Right cardiac atrium (tissue), 5 donors: ENCODE data around the gene STK39. TPM values are rescaled to one million over a fixed set of nuclear protein-coding genes. Genes with fewer than 3 reads are reported as not detected.
A peak's percentile ranks its signal among the peaks of the same experiment; 100 is the strongest.

Experiments
- ATAC-seq, 2 donors: fragments of 200-7000 bp; cut with Tn5 transposase; one replicate each; pipeline versions ENCODE4 v1.8.0 to v1.9.1; 2020; ENCODE audit warnings: moderate library complexity in 2 of 2, mild to moderate bottlenecking in 1 of 2
- DNase-seq, 3 donors: peaks; one replicate each; pipeline ENCODE4 v3.0.0-alpha.2; 2020
- H3K27ac ChIP-seq: one replicate; pipeline ENCODE4 v1.5.1; 2013; ENCODE audit warnings: mild to moderate bottlenecking, low read length, control low read depth, moderate library complexity
- H3K27me3 ChIP-seq: one replicate; pipeline ENCODE4 v1.6.1; 2013; ENCODE audit not compliant: control insufficient read depth, insufficient read depth
- H3K4me1 ChIP-seq: one replicate; pipeline ENCODE4 v1.6.1; 2013; ENCODE audit warnings: low read length; ENCODE audit not compliant: control insufficient read depth, insufficient read depth
- H3K4me3 ChIP-seq: one replicate; pipeline ENCODE4 v1.5.1; 2013; ENCODE audit warnings: low read length, control low read depth
- H3K9me3 ChIP-seq: one replicate; pipeline ENCODE4 v1.6.1; 2013; ENCODE audit warnings: low read length; ENCODE audit not compliant: control insufficient read depth
- WGBS: extraction: QIAGEN DNeasy Blood & Tissue Kit; methylation state at CpG from one replicate; pipeline ENCODE4 v1.1.7; 2013; 5-methylcytosine and 5-hydroxymethylcytosine counted together
- intact Hi-C, 4 donors: fragments of 100-400 bp; cut with DNase I; formaldehyde crosslinking; loops; one replicate each; pipeline versions ENCODE4 v1.11.0 to v1.14.0; 2022 to 2023
- polyA plus RNA-seq: library from polyadenylated mRNA; stranded (reverse); fragments of 200-250 nt; gene quantifications from one replicate; pipeline ENCODE4 v1.2.3, GENCODE V29; 2013
- total RNA-seq, 4 donors: library from RNA; stranded (reverse); fragmentation: NEBNext Ultra II Directional; extraction: Animal tissue kit (Norgen Biotek cat#: 25700); gene quantifications; one replicate each; pipeline ENCODE4 v1.2.1, GENCODE V29; 2021
- donor health status: healthy with polysubstance abuse.
- donor health status: DM: no; HTN: yes; CAD: no.
- donor health status: DM: no; HTN: no; CAD: no.
- donor health status: DM: no; HTN: yes; CAD: no; lungs with severe emphysema.
- donor health status: DM: yes; HTN: yes; CAD: no.

The STK39 gene
- total and polyA plus RNA-seq, 5 donors = 9.0 to 10.5 (median 10.2) TPM

DNA sequence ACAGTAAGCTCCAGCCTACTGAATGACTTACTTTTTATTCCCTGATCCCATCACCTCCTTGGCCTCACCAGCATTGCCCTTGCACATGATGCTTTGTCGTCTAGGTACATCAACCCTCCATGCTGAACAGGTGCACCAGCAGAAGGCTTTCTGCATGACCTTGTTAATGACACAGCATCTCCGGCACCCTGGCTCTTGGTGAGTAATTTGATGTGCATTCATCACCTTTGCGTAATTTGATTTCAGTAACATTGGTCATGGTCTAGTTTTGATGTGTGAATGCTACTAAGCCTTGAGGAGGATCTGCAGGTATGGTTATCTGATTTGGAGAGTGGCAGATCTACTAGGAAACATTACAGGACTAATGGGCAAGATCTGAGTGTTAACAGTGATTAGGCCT, 103.6 kb downstream of the STK39 start:
- Histone ChIP-seq H3K4me1 (peaks cover 7% of the 10 kb centered on the region), H3K27ac (no peak overlapping the region), H3K27me3 (no peaks in the 10 kb centered on the region), H3K9me3 (no peaks in the 10 kb centered on the region), H3K4me3 (no peak overlapping the region)
- WGBS = 99% methylated on average over 3 of the region's 3 CpGs
- intact Hi-C loops = loop anchor here in 1 of 4 donors (10.0 kb wide), 1 partner anchor 101 kb away; the partner anchor contains the start of gene STK39
- ATAC-seq = no peak
- DNase-seq = no peak

DNA sequence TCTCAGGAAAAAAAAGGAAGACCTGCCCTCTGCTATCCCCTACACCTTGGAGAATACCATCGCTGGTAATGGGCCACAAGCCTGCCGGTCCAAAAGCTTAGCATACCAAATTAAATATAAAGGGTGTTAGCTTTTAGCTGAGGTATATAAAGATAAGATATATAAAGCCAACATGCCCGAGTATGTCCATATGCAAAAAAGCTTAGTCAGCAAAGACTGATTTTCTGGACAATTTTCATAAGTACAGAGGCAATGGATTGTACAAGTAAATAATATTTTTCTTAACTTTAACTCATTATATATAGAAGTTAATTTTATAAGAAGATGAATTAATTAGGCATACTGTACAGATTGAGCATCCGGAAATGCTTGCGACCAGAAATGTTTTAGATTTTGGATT, 106.5 kb downstream of the STK39 start:
- Histone ChIP-seq H3K4me3 (no peak overlapping the region), H3K27me3 (no peaks in the 10 kb centered on the region), H3K9me3 (no peaks in the 10 kb centered on the region), H3K27ac (no peak overlapping the region), H3K4me1 (peaks cover 2% of the 10 kb centered on the region)
- ATAC-seq (no peak), DNase-seq (no peak)
- 93% methylated on average over 5 of the region's 5 CpGs for WGBS
- intact Hi-C loops = loop anchor here in 1 of 4 donors (10.0 kb wide), 1 partner anchor 104 kb away; the partner anchor contains the start of gene STK39

DNA sequence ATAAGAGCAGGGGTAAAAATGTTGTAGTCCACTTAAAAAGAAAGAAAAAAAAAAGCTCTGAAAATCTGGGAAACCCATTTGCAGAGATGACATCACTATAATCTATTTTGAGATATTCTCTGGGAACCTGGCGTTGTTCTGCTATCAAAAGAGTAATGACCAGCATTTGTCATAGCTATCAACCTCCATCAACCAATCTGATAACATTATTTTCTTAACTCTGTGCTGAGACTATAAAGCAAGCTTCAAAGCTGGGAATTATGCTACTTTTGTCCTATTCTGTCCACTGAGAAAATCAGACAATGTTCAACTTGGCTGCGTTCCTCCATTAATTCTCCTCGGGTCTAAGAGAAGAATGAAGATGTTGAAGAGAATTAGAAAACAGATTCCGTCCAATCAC, 107.5 kb downstream of the STK39 start:
- ATAC-seq = no peak
- Histone ChIP-seq H3K9me3 (no peaks in the 10 kb centered on the region), H3K27me3 (no peaks in the 10 kb centered on the region), H3K27ac (no peak overlapping the region), H3K4me1 (no peaks in the 10 kb centered on the region), H3K4me3 (no peak overlapping the region)
- intact Hi-C loops = loop anchor here in 1 of 4 donors (10.0 kb wide), 1 partner anchor 105 kb away; the partner anchor contains the start of gene STK39
- DNase-seq = no peak
- WGBS = 43% methylated on average over 4 of the region's 4 CpGs

DNA sequence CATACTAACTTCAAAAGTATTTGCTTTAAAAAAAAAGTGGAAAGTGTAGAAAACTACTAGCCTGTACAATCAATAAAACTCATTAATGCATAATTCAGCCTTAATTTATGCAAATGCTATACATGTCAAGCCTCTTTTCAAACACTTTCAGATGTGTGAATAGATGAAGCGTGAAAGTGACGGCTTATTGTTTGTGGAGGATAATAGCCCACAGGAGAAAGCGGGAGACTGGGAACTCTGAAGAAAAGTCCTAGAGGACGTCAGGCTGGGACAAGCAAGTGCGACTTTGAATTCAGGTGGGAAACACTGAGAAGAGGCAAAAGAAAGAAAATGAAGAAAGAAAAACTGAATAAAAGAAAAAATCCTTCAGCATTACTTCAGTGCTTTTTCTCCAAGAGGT, 108.5 kb downstream of the STK39 start:
- DNase-seq (no peak), ATAC-seq (no peak)
- Histone ChIP-seq H3K27ac (no peak overlapping the region), H3K4me3 (no peak overlapping the region), H3K27me3 (no peaks in the 10 kb centered on the region), H3K4me1 (no peaks in the 10 kb centered on the region), H3K9me3 (no peaks in the 10 kb centered on the region)
- WGBS = 94% methylated on average over 5 of the region's 5 CpGs
- intact Hi-C loops = no loop called here

DNA sequence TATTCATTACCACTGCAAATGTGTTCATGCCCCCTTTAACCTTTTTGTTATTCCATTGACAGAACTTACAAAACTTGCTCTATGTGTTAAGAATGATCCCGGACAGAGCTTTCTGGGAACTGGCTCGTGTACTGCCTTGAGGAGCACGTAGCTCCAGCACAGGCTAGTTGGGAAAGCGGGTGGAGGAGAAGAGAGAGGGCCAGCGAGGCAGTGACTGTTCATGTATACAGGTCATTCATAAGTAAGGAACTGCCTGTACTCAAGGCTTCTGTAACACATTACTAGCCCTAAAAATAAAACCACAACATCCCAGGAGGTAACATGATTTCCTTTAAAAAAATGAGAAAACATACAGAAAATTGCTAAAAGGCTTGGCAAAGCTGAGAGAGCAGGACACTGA, 109.0 kb downstream of the STK39 start:
- Histone ChIP-seq H3K9me3 (no peaks in the 10 kb centered on the region), H3K27me3 (no peaks in the 10 kb centered on the region), H3K27ac (no peak overlapping the region), H3K4me1 (no peaks in the 10 kb centered on the region), H3K4me3 (no peak overlapping the region)
- intact Hi-C loops = no loop called here
- 62% methylated on average over 5 of the region's 5 CpGs for WGBS
- DNase-seq = peak in 1 of 3 donors; percentile 34
- peak; percentile 81 to 82 for ATAC-seq

DNA sequence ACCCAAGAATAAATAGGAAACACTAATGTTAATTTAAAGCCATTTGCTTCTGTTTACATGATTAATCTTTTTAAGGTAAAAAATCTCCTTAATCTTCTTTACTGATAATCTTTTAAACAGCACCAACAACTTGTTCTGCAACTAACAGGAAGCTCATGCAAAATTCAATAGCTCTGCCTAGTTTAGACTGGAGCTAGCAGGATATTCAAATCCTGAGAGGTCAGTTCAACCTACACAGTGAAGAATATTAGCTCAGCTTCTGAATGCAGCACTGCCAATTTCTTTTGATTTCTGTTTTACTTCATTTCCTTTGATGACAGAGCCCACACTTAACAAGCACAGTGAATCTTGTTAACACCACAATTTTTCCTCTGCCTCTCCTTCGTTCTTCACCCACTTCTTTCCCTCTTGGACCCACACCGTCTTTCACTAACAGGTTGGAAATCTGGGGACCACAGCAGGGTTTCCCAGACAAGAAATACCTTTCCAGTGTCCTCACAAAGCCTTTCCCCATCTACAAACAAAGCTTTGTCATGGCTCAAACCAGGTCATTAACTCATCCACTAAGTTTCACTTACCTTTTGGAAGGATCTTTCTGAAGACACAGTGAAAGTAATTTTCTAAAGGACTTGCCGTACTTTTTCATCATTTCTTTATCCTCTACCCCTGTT, 109.8 kb downstream of the STK39 start:
- Histone ChIP-seq H3K4me1 (no peaks in the 10 kb centered on the region), H3K9me3 (no peaks in the 10 kb centered on the region), H3K4me3 (no peak overlapping the region), H3K27me3 (no peaks in the 10 kb centered on the region), H3K27ac (peak overlapping the region; percentile 17)
- ATAC-seq (no peak), DNase-seq (no peak)
- intact Hi-C loops = no loop called here
- 75% methylated on average over 3 of the region's 3 CpGs for WGBS

DNA sequence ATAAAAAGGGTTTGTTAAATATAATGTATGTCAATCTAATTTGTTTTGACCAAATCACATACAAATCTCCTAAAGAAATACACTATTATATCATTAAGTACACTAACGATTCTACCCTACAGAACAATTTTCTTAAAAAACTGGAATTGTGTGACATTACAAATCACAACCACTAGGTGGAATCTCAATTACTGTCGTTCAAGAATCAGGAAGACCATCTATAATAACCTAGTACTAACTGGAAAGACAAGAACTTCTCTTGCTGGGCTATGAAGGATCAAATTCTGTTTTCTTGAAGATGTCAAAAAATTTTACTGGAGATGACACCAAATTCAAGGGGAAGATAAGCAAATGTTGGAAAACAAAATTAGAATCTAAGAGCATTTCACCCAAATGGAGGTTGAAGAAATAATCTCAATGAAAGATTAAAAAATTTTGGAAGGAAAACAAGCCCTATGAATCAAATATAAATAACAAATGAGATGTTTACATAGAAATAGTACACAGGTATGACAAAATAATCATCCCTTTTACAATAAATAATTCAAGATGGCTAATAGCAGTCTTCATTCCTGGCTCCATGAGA, 110.9 kb downstream of the STK39 start:
- 15% methylated on average over 2 of the region's 2 CpGs for WGBS
- Histone ChIP-seq H3K27ac (no peak overlapping the region), H3K27me3 (no peaks in the 10 kb centered on the region), H3K4me3 (no peak overlapping the region), H3K9me3 (no peaks in the 10 kb centered on the region), H3K4me1 (no peaks in the 10 kb centered on the region)
- ATAC-seq (peak in 1 of 2 donors; percentile 40), DNase-seq (no peak)
- intact Hi-C loops = no loop called here

DNA sequence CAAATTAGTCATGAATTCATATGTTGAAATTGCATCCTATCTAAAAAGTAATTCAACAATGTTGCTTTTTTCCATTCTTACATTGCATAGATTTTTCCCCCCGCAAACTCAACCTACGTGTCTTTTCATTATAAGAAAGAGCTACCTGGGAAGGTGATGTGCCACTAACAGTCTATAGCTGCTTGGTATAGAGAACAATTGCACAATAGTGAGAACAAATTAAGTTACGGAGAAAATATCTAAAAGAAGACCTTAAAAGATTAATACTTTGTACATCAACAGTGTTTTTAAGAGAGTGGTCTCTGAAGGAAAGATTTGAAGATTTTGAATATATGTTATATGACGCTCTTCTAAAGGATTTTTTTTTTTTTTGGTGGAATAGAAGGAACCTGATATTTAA, 111.8 kb downstream of the STK39 start:
- Histone ChIP-seq H3K9me3 (no peaks in the 10 kb centered on the region), H3K27me3 (no peaks in the 10 kb centered on the region), H3K4me1 (no peaks in the 10 kb centered on the region), H3K27ac (no peak overlapping the region), H3K4me3 (no peak overlapping the region)
- intact Hi-C loops = no loop called here
- no peak for DNase-seq
- WGBS = over 99% methylated on average over 4 of the region's 4 CpGs
- ATAC-seq = no peak

DNA sequence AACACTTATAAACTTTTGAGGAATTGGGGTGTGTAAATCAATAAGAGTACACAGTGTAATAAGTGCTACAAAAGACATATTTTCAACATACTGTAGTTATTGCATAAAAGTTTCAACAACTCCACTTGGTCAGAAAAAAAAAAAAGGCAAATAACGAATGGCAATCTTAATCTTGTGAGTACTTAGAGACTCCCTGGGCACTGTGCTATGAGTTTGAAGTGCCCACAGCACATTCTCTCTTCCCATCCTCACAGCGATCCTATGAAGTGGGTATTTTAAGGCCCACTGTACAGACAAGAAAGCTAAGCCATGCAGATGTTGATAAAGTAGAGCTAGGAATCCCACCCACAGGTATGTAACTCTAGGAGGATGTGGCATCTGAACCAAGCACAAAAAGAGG, 112.3 kb downstream of the STK39 start:
- no peak for DNase-seq
- intact Hi-C loops = no loop called here
- ATAC-seq = no peak
- Histone ChIP-seq H3K27ac (no peak overlapping the region), H3K27me3 (no peaks in the 10 kb centered on the region), H3K9me3 (no peaks in the 10 kb centered on the region), H3K4me3 (no peak overlapping the region), H3K4me1 (peaks cover under 1% of the 10 kb centered on the region)
- 91% methylated on average over 2 of the region's 2 CpGs for WGBS

DNA sequence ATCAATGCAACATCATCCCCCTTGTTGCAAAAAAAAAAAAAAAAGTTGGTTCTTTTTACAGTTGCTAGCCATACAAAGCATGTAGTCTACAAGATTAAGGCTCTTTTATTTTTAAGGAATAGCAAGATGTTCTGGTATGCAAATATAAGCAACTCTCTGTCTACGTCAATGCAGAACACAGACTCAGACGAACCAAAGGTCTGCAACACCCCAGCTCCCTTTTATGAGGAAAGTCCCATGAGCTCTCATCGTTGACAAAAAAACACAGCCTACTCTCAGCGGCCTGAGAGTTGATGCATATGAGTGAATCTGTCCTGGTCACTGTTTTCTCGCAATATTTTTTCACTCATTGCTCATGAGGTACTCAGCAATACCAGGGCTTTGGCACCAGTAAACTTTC, 112.9 kb downstream of the STK39 start:
- ATAC-seq (no peak), DNase-seq (no peak)
- Histone ChIP-seq H3K27me3 (no peaks in the 10 kb centered on the region), H3K4me3 (no peak overlapping the region), H3K27ac (no peak overlapping the region), H3K9me3 (no peaks in the 10 kb centered on the region), H3K4me1 (peaks cover 2% of the 10 kb centered on the region)
- intact Hi-C loops = no loop called here
- WGBS = 90% methylated on average over 5 of the region's 5 CpGs

DNA sequence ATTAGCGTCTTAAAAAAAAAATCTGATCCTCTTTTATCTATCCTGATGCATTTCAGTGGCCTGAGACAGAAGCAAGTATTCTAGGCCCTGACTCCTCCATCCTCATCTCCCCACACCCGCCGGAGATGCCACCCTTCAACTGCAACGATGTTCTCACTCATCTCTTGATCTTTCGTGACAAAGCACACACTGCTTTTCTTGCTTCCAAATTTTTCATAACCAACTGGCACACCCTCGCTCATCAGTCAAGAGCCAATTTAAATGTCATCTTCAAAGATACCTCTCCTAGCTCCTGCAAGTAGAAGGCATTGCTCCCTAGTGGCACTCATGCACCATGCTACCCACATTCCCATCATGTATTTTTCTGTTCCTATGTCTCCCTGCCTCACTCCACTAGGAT, 115.0 kb downstream of the STK39 start:
- 92% methylated on average over 6 of the region's 6 CpGs for WGBS
- Histone ChIP-seq H3K9me3 (no peaks in the 10 kb centered on the region), H3K27me3 (no peaks in the 10 kb centered on the region), H3K27ac (no peak overlapping the region), H3K4me1 (peaks cover 6% of the 10 kb centered on the region), H3K4me3 (no peak overlapping the region)
- no peak for ATAC-seq
- intact Hi-C loops = no loop called here
- DNase-seq = no peak
